Measurements from ENCODE around the gene SLAMF6.
"Not testable (repeated sequence)": the region's sequence is repeated elsewhere in the genome, so short reads cannot be mapped to it uniquely, and the experiment has no call there.

Gene SLAMF6

GRCh38 chr1:160491017-160491416 is 32.0 kb downstream of the SLAMF6 start:
- TF ChIP-seq CTCF (IDR thresholded peaks at IDR 0.05; ENCODE audit: low read depth, low read length, missing control alignments): no peak
- no peak for DNase-seq (ENCODE audit: extremely low read depth, low read depth)
- H3K4me3 ChIP-seq (replicated peaks; ENCODE audit: low read depth, low read length): no peak overlapping the region

- TF ChIP-seq CTCF (IDR thresholded peaks at IDR 0.05; ENCODE audit: low read depth, low read length, missing control alignments): no peak
- H3K4me3 ChIP-seq (replicated peaks; ENCODE audit: low read depth, low read length): no peak overlapping the region
- DNase-seq (ENCODE audit: extremely low read depth, low read depth): no peak
These were observed 33.4 kb downstream of the SLAMF6 start for GRCh38 chr1:160489513-160490261.

GRCh38 chr1:160488347-160489058 is 34.6 kb downstream of the SLAMF6 start:
- no peak for TF ChIP-seq CTCF (IDR thresholded peaks at IDR 0.05; ENCODE audit: low read depth, low read length, missing control alignments)
- DNase-seq (ENCODE audit: extremely low read depth, low read depth): no peak
- H3K4me3 ChIP-seq (replicated peaks; ENCODE audit: low read depth, low read length): no peak overlapping the region

GRCh38 chr1:160486453-160486852 is 36.6 kb downstream of the SLAMF6 start:
- no peak for TF ChIP-seq CTCF (IDR thresholded peaks at IDR 0.05; ENCODE audit: low read depth, low read length, missing control alignments)
- DNase-seq (ENCODE audit: extremely low read depth, low read depth): no peak
- H3K4me3 ChIP-seq (replicated peaks; ENCODE audit: low read depth, low read length): no peak overlapping the region

GRCh38 chr1:160483505-160484185 is 39.4 kb downstream of the SLAMF6 start:
- DNase-seq (ENCODE audit: extremely low read depth, low read depth): no peak
- TF ChIP-seq CTCF (IDR thresholded peaks at IDR 0.05; ENCODE audit: low read depth, low read length, missing control alignments): no peak

GRCh38 chr1:160481979-160482596 is 41.0 kb downstream of the SLAMF6 start:
- TF ChIP-seq CTCF (IDR thresholded peaks at IDR 0.05; ENCODE audit: low read depth, low read length, missing control alignments): no peak
- H3K4me3 ChIP-seq (replicated peaks; ENCODE audit: low read depth, low read length): no peak overlapping the region

More at GRCh38 chr1:160483505-160484185, 39.4 kb downstream of the SLAMF6 start:
- H3K4me3 ChIP-seq (replicated peaks; ENCODE audit: low read depth, low read length): no peak overlapping the region

GRCh38 chr1:160480781-160481180 is 42.3 kb downstream of the SLAMF6 start:
- not testable (repeated sequence) for DNase-seq (ENCODE audit: extremely low read depth, low read depth); H3K4me3 ChIP-seq (replicated peaks; ENCODE audit: low read depth, low read length)

More at GRCh38 chr1:160481979-160482596, 41.0 kb downstream of the SLAMF6 start:
- DNase-seq (ENCODE audit: extremely low read depth, low read depth): no peak

GRCh38 chr1:160479091-160479490 is 44.0 kb downstream of the SLAMF6 start:
- not testable (repeated sequence) for DNase-seq (ENCODE audit: extremely low read depth, low read depth); H3K4me3 ChIP-seq (replicated peaks; ENCODE audit: low read depth, low read length)

Data from HFF-Myc (cell line).